Measurements from ENCODE around the gene GPSM1. TPM values are rescaled to one million over a fixed set of nuclear protein-coding genes. Genes with fewer than 3 reads are reported as not detected.

The GPSM1 gene
- total RNA-seq, 6 experiments from 2014 or later = 1.3 to 4.8 (median 4.1) TPM

GRCh38 chr9:136314056-136314416 lies 13.3 kb upstream of the GPSM1 start:
- ATAC-seq = no peak
- H3K27ac ChIP-seq = no peak overlapping the region
- no peaks in the 10 kb centered on the region for H3K4me1 ChIP-seq
- no peaks in the 10 kb centered on the region for H3K27me3 ChIP-seq
- H3K9me3 ChIP-seq = peaks cover 0 to 4% (median 0%) of the 10 kb centered on the region in 4 donors
- intact Hi-C loops (cut with DNase I) = no loop called here
- no peak for DNase-seq
- TF ChIP-seq CTCF (IDR thresholded peaks at IDR 0.05) = no peak
- no peak for TF ChIP-seq POLR2A (IDR thresholded peaks at IDR 0.05)
- 72% methylated on average over 3 of the region's 3 CpGs for WGBS (ENCODE audit: insufficient coverage, low coverage, low lambda C conversion rate, missing lambda C conversion rate)
- H3K36me3 ChIP-seq = no peaks in the 10 kb centered on the region
- H3K4me3 ChIP-seq = no peak overlapping the region

GRCh38 chr9:136314944-136315343 lies 12.4 kb upstream of the GPSM1 start:
- TF ChIP-seq CTCF (IDR thresholded peaks at IDR 0.05) (no peak), POLR2A (IDR thresholded peaks at IDR 0.05) (no peak)
- Histone ChIP-seq H3K4me3 (no peak overlapping the region), H3K36me3 (no peaks in the 10 kb centered on the region), H3K27ac (no peak overlapping the region), H3K27me3 (no peaks in the 10 kb centered on the region), H3K4me1 (no peaks in the 10 kb centered on the region), H3K9me3 (peaks cover 0 to 4% (median 0%) of the 10 kb centered on the region in 4 donors)
- WGBS (ENCODE audit: insufficient coverage, low coverage, low lambda C conversion rate, missing lambda C conversion rate) = 100% methylated on average over 2 of the region's 4 CpGs
- intact Hi-C loops (cut with DNase I) = no loop called here
- ATAC-seq = no peak
- DNase-seq = no peak

- no peak overlapping the region for H3K4me3 ChIP-seq
- H3K27me3 ChIP-seq = no peaks in the 10 kb centered on the region
- peaks cover 0 to 4% (median 0%) of the 10 kb centered on the region in 4 donors for H3K9me3 ChIP-seq
- intact Hi-C loops (cut with DNase I) = no loop called here
- no peak overlapping the region for H3K27ac ChIP-seq
- no peaks in the 10 kb centered on the region for H3K4me1 ChIP-seq
- DNase-seq (no peak), ATAC-seq (no peak)
- 88% methylated on average over 7 of the region's 23 CpGs for WGBS (ENCODE audit: insufficient coverage, low coverage, low lambda C conversion rate, missing lambda C conversion rate)
- no peaks in the 10 kb centered on the region for H3K36me3 ChIP-seq
- TF ChIP-seq POLR2A (IDR thresholded peaks at IDR 0.05) (no peak), CTCF (IDR thresholded peaks at IDR 0.05) (no peak)
Measured at GRCh38 chr9:136316271-136316751, 11.0 kb upstream of the GPSM1 start.

GRCh38 chr9:136316896-136317676 lies 10.3 kb upstream of the GPSM1 start:
- intact Hi-C loops (cut with DNase I) = no loop called here
- Histone ChIP-seq H3K36me3 (no peaks in the 10 kb centered on the region), H3K4me1 (no peaks in the 10 kb centered on the region), H3K9me3 (peaks cover 0 to 4% (median 0%) of the 10 kb centered on the region in 4 donors), H3K4me3 (no peak overlapping the region), H3K27ac (no peak overlapping the region), H3K27me3 (no peaks in the 10 kb centered on the region)
- ATAC-seq (peak in 2 of 4 donors; percentile 4 to 55), DNase-seq (no peak)
- WGBS (ENCODE audit: insufficient coverage, low coverage, low lambda C conversion rate, missing lambda C conversion rate) = no CpG with 5 or more reads among the region's 13 CpGs
- TF ChIP-seq CTCF (IDR thresholded peaks at IDR 0.05) (no peak), POLR2A (IDR thresholded peaks at IDR 0.05) (no peak)
